Endodermal cell (in vitro differentiated cells): ENCODE measurements around the gene VAC14. TPM values are rescaled to one million over a fixed set of nuclear protein-coding genes. Genes with fewer than 3 reads are reported as not detected.
A peak's percentile ranks its signal among the peaks of the same experiment; 100 is the strongest.
"Not testable (repeated sequence)": the region's sequence is repeated elsewhere in the genome, so short reads cannot be mapped to it uniquely, and the experiment has no call there.

Experiments used
- DNase-seq: peaks from one replicate; pipeline ENCODE4 v3.0.0-alpha.2; 2017
- H3K27ac ChIP-seq: 2 replicates; pipeline ENCODE4 v1.5.1; 2013; ENCODE audit warnings: mild to moderate bottlenecking, low read depth, low read length, moderate library complexity
- H3K27me3 ChIP-seq: 2 replicates; pipeline ENCODE4 v1.6.1; 2013; ENCODE audit warnings: mild to moderate bottlenecking, low read length, moderate library complexity; ENCODE audit not compliant: insufficient read depth, control insufficient read depth, poor library complexity, severe bottlenecking
- H3K36me3 ChIP-seq: 2 replicates; pipeline ENCODE4 v1.7.0; 2013; ENCODE audit warnings: mild to moderate bottlenecking, low read length, moderate library complexity; ENCODE audit not compliant: control insufficient read depth, insufficient read depth
- H3K4me1 ChIP-seq: one replicate; pipeline ENCODE4 v1.7.0; 2013; ENCODE audit warnings: low read length; ENCODE audit not compliant: control insufficient read depth, insufficient read depth
- H3K4me3 ChIP-seq: 2 replicates; pipeline ENCODE4 v1.5.1; 2013; ENCODE audit warnings: mild to moderate bottlenecking, low read length, moderate library complexity
- H3K9ac ChIP-seq: 2 replicates; pipeline ENCODE4 v1.6.1; 2013; ENCODE audit warnings: mild to moderate bottlenecking, low read length, moderate library complexity; ENCODE audit not compliant: poor library complexity, severe bottlenecking; ENCODE audit errors: extremely low read depth
- H3K9me3 ChIP-seq: 2 replicates; pipeline ENCODE4 v1.6.1; 2013; ENCODE audit warnings: mild to moderate bottlenecking, low read length, moderate library complexity; ENCODE audit not compliant: control insufficient read depth
- H3K27ac Mint-ChIP-seq: 2 replicates; pipeline ENCODE4 v1.8.0; 2020; ENCODE audit warnings: mixed read lengths
- H3K27me3 Mint-ChIP-seq: 2 replicates; pipeline ENCODE4 v1.8.0; 2021; ENCODE audit warnings: mild to moderate bottlenecking, mixed read lengths; ENCODE audit not compliant: insufficient read depth
- H3K36me3 Mint-ChIP-seq: 2 replicates; pipeline ENCODE4 v1.8.0; 2020; ENCODE audit warnings: low read depth, mixed read lengths
- H3K4me1 Mint-ChIP-seq: 2 replicates; pipeline ENCODE4 v1.8.0; 2020; ENCODE audit warnings: mixed read lengths
- H3K4me3 Mint-ChIP-seq: 2 replicates; pipeline ENCODE4 v1.8.0; 2020; ENCODE audit warnings: mild to moderate bottlenecking, moderate library complexity, mixed read lengths
- H3K9me3 Mint-ChIP-seq: 2 replicates; pipeline ENCODE4 v1.8.0; 2020; ENCODE audit warnings: mild to moderate bottlenecking, mixed read lengths
- CTCF ChIP-seq: fragments of 200-600 bp; sonication (generic); conservative IDR thresholded peaks from 2 replicates; pipeline ENCODE4 v1.5.0; 2021; ENCODE audit warnings: antibody characterized with exemption, mild to moderate bottlenecking
- WGBS, 2 experiments: methylation state at CpG; one replicate each; pipeline versions ENCODE4 v1.1.5 to v1.1.7; 2013; ENCODE audit warnings: missing lambda C conversion rate in 2 of 2, mixed read lengths in 1 of 2; ENCODE audit not compliant: insufficient coverage in 1 of 2, insufficient read length in 1 of 2; 5-methylcytosine and 5-hydroxymethylcytosine counted together
- total RNA-seq, 2 donors: library from RNA; stranded (reverse); fragmentation: NEBNext Ultra II Directional in 1 of 2; extraction: Animal tissue kit (Norgen Biotek cat#: 25700) in 1 of 2; gene quantifications; 2 replicates in 1 of 2; 3 replicates in 1 of 2; pipeline ENCODE4 v1.2.1, GENCODE V29; 2021

VAC14 gene
- total RNA-seq, 2 donors from 2014 or later, result 47.5 to 48.7 TPM

- Histone ChIP-seq H3K9me3 (no peaks in the 10 kb centered on the region), H3K4me1 (no peaks in the 10 kb centered on the region), H3K4me3 (no peak overlapping the region), H3K9ac (no peak overlapping the region), H3K27ac (no peak overlapping the region), H3K36me3 (peaks cover 47% of the 10 kb centered on the region), H3K27me3 (no peaks in the 10 kb centered on the region)
- H3K4me1 Mint-ChIP-seq, result no peaks in the 10 kb centered on the region
- H3K9me3 Mint-ChIP-seq, result no peaks in the 10 kb centered on the region
- peak overlapping the region; percentile 35 for H3K27ac Mint-ChIP-seq
- 91 to 96% methylated on average over 6 to 7 of the region's 7 CpGs for WGBS, 2 experiments
- no peak for DNase-seq
- no peak for TF ChIP-seq CTCF
- H3K27me3 Mint-ChIP-seq, result no peaks in the 10 kb centered on the region
- no peak overlapping the region for H3K4me3 Mint-ChIP-seq
- peaks cover 38% of the 10 kb centered on the region for H3K36me3 Mint-ChIP-seq
These were observed 125.0 kb downstream of the VAC14 start for GRCh38 chr16:70675851-70676513.

- H3K27me3 ChIP-seq, result no peaks in the 10 kb centered on the region
These were observed 126.5 kb downstream of the VAC14 start for GRCh38 chr16:70674221-70675014.

GRCh38 chr16:70670938-70671337 lies 130.0 kb downstream of the VAC14 start:
- H3K4me1 Mint-ChIP-seq, H3K4me1 ChIP-seq, H3K27me3 ChIP-seq, H3K27ac Mint-ChIP-seq, H3K4me3 Mint-ChIP-seq, DNase-seq, H3K27me3 Mint-ChIP-seq, H3K9ac ChIP-seq, H3K4me3 ChIP-seq, H3K27ac ChIP-seq: not testable (repeated sequence)
- H3K9me3 Mint-ChIP-seq, result peaks cover 29% of the 10 kb centered on the region
- H3K36me3 Mint-ChIP-seq, result peaks cover 75% of the 10 kb centered on the region
- Histone ChIP-seq H3K9me3 (peaks cover 22% of the 10 kb centered on the region), H3K36me3 (peaks cover 70% of the 10 kb centered on the region)
- WGBS, 2 experiments, result 95 to 96% methylated on average over 4 of the region's 4 CpGs

More at GRCh38 chr16:70674221-70675014, 126.5 kb downstream of the VAC14 start:
- Histone ChIP-seq H3K9me3 (peaks cover 11% of the 10 kb centered on the region), H3K4me3 (no peak overlapping the region), H3K36me3 (peaks cover 59% of the 10 kb centered on the region), H3K27ac (no peak overlapping the region), H3K9ac (no peak overlapping the region), H3K4me1 (no peaks in the 10 kb centered on the region)
- peaks cover 52% of the 10 kb centered on the region for H3K36me3 Mint-ChIP-seq
- peaks cover 11% of the 10 kb centered on the region for H3K9me3 Mint-ChIP-seq
- TF ChIP-seq CTCF, result no peak
- no peak overlapping the region for H3K4me3 Mint-ChIP-seq
- no peaks in the 10 kb centered on the region for H3K27me3 Mint-ChIP-seq
- no peak overlapping the region for H3K27ac Mint-ChIP-seq
- no peaks in the 10 kb centered on the region for H3K4me1 Mint-ChIP-seq
- WGBS, 2 experiments, result 95% methylated on average over 6 to 18 of the region's 18 CpGs
- DNase-seq, result no peak
